SK-N-MC (cell line): Measurements from ENCODE around the gene C12orf76.
"Not testable (repeated sequence)": the region's sequence is repeated elsewhere in the genome, so short reads cannot be mapped to it uniquely, and the experiment has no call there.

ENCODE experiments used
- DNase-seq: peaks from one replicate; pipeline ENCODE4 v3.0.0-alpha.2; 2011; ENCODE audit warnings: low read depth, low spot score
- H3K27ac ChIP-seq: fragments of 200-600 bp; sonication (generic); 2 replicates; pipeline ENCODE4 v1.5.1; 2016; ENCODE audit warnings: mixed run types
- H3K36me3 ChIP-seq: fragments of 200-600 bp; sonication (generic); 2 replicates; pipeline ENCODE4 v1.6.1; 2017; ENCODE audit warnings: antibody characterized with exemption, low read length, mixed read lengths; ENCODE audit not compliant: insufficient read depth
- H3K4me3 ChIP-seq: fragments of 200-600 bp; sonication (generic); 2 replicates; pipeline ENCODE4 v1.5.1; 2016
- H3K9ac ChIP-seq: fragments of 200-600 bp; sonication (generic); 2 replicates; pipeline ENCODE4 v1.8.0; 2017; ENCODE audit warnings: mixed run types, mixed read lengths; ENCODE audit not compliant: insufficient read length
- H3K9me3 ChIP-seq: fragments of 200-600 bp; sonication (generic); 2 replicates; pipeline ENCODE4 v1.6.1; 2017; ENCODE audit warnings: low read depth, mild to moderate bottlenecking, antibody characterized with exemption, low read length, moderate library complexity, mixed read lengths
- EZH2 ChIP-seq: fragments of 200-600 bp; sonication (generic); IDR thresholded peaks from one replicate; pipeline ENCODE4 v1.6.1; 2017; ENCODE audit warnings: antibody characterized with exemption
- FOXP2 ChIP-seq: optimal IDR thresholded peaks from 2 replicates; pipeline ENCODE3; 2011; ENCODE audit warnings: mild to moderate bottlenecking, moderate library complexity; ENCODE audit not compliant: insufficient read depth; ENCODE audit errors: extremely low read length, control extremely low read depth
- POLR2AphosphoS5 ChIP-seq: IDR thresholded peaks from 2 replicates; pipeline ENCODE4 v1.6.1; 2012; ENCODE audit warnings: mild to moderate bottlenecking, low read depth, low read length, borderline replicate concordance

The C12orf76 gene

GRCh38 chr12:110080410-110080809 lies 32.1 kb upstream of the C12orf76 start:
- Histone ChIP-seq H3K36me3 (no peaks in the 10 kb centered on the region), H3K9me3 (no peaks in the 10 kb centered on the region), H3K9ac (no peak overlapping the region), H3K27ac (no peak overlapping the region), H3K4me3 (no peak overlapping the region)
- no peak for DNase-seq
- TF ChIP-seq POLR2AphosphoS5 (no peak), FOXP2 (no peak), EZH2 (no peak)

- no peaks in the 10 kb centered on the region for H3K36me3 ChIP-seq
- no peak for TF ChIP-seq POLR2AphosphoS5
- TF ChIP-seq EZH2: no peak
- no peak for TF ChIP-seq FOXP2
- no peak for DNase-seq
- no peak overlapping the region for H3K27ac ChIP-seq
- H3K9me3 ChIP-seq: no peaks in the 10 kb centered on the region
- no peak overlapping the region for H3K4me3 ChIP-seq
- no peak overlapping the region for H3K9ac ChIP-seq
Observed at GRCh38 chr12:110079477-110080400, 31.4 kb upstream of the C12orf76 start.

GRCh38 chr12:110077800-110078199 lies 29.5 kb upstream of the C12orf76 start:
- Histone ChIP-seq H3K4me3 (no peak overlapping the region), H3K36me3 (no peaks in the 10 kb centered on the region)

GRCh38 chr12:110075880-110076279 lies 27.6 kb upstream of the C12orf76 start:
- no peak overlapping the region for H3K27ac ChIP-seq
- no peak for DNase-seq
- H3K4me3 ChIP-seq: no peak overlapping the region
- TF ChIP-seq FOXP2 (no peak), EZH2 (no peak)
- no peaks in the 10 kb centered on the region for H3K36me3 ChIP-seq
- H3K9me3 ChIP-seq: no peaks in the 10 kb centered on the region
- H3K9ac ChIP-seq: no peak overlapping the region

More at GRCh38 chr12:110077800-110078199, 29.5 kb upstream of the C12orf76 start:
- no peak for DNase-seq
- H3K27ac ChIP-seq: no peak overlapping the region
- TF ChIP-seq EZH2: no peak
- no peak for TF ChIP-seq FOXP2
- no peak for TF ChIP-seq POLR2AphosphoS5
- H3K9ac ChIP-seq: no peak overlapping the region
- H3K9me3 ChIP-seq: no peaks in the 10 kb centered on the region

GRCh38 chr12:110074089-110074488 lies 25.8 kb upstream of the C12orf76 start:
- no peak for DNase-seq
- Histone ChIP-seq H3K27ac (no peak overlapping the region), H3K9me3 (no peaks in the 10 kb centered on the region), H3K9ac (no peak overlapping the region), H3K4me3 (no peak overlapping the region), H3K36me3 (no peaks in the 10 kb centered on the region)
- TF ChIP-seq EZH2 (no peak), FOXP2 (no peak), POLR2AphosphoS5 (no peak)

- Histone ChIP-seq H3K36me3 (no peaks in the 10 kb centered on the region), H3K9ac (no peak overlapping the region), H3K4me3 (no peak overlapping the region), H3K27ac (no peak overlapping the region), H3K9me3 (no peaks in the 10 kb centered on the region)
- no peak for DNase-seq
- TF ChIP-seq POLR2AphosphoS5 (no peak), FOXP2 (no peak), EZH2 (no peak)
Observed at GRCh38 chr12:110073049-110073831, 24.9 kb upstream of the C12orf76 start.

GRCh38 chr12:110072636-110073035 lies 24.3 kb upstream of the C12orf76 start:
- H3K4me3 ChIP-seq, H3K9me3 ChIP-seq, DNase-seq, H3K27ac ChIP-seq, H3K36me3 ChIP-seq, H3K9ac ChIP-seq: not testable (repeated sequence)

GRCh38 chr12:110071967-110072366 lies 23.6 kb upstream of the C12orf76 start:
- Histone ChIP-seq H3K9ac (no peak overlapping the region), H3K36me3 (no peaks in the 10 kb centered on the region), H3K27ac (no peak overlapping the region), H3K4me3 (no peak overlapping the region), H3K9me3 (no peaks in the 10 kb centered on the region)
- no peak for TF ChIP-seq EZH2
- no peak for TF ChIP-seq POLR2AphosphoS5
- TF ChIP-seq FOXP2: no peak
- DNase-seq: no peak

GRCh38 chr12:110071504-110071903 lies 23.2 kb upstream of the C12orf76 start:
- no peak overlapping the region for H3K27ac ChIP-seq
- no peak for TF ChIP-seq POLR2AphosphoS5
- no peak for TF ChIP-seq EZH2
- H3K4me3 ChIP-seq: no peak overlapping the region
- DNase-seq: no peak
- H3K36me3 ChIP-seq: no peaks in the 10 kb centered on the region
- H3K9me3 ChIP-seq: no peaks in the 10 kb centered on the region
- H3K9ac ChIP-seq: no peak overlapping the region
